Mesothelial cell of epicardium (in vitro differentiated cells): ENCODE measurements around the gene HMGN5. TPM values are rescaled to one million over a fixed set of nuclear protein-coding genes. Genes with fewer than 3 reads are reported as not detected.
A peak's percentile ranks its signal among the peaks of the same experiment; 100 is the strongest.

Source experiments
- DNase-seq, 2 experiments: peaks; one replicate each; pipeline ENCODE4 v3.0.0; 2021; ENCODE audit warnings: low spot score in 2 of 2; ENCODE audit not compliant: unreplicated experiment in 2 of 2
- H3K27ac Mint-ChIP-seq: 2 replicates; pipeline ENCODE4 v1.8.0; 2021; ENCODE audit warnings: mixed read lengths
- H3K27me3 Mint-ChIP-seq: 2 replicates; pipeline ENCODE4 v1.8.0; 2021; ENCODE audit warnings: low read depth, mixed read lengths
- H3K36me3 Mint-ChIP-seq: 2 replicates; pipeline ENCODE4 v1.8.0; 2021; ENCODE audit warnings: mixed read lengths
- H3K4me1 Mint-ChIP-seq: 2 replicates; pipeline ENCODE4 v1.8.0; 2021; ENCODE audit warnings: mixed read lengths
- H3K4me3 Mint-ChIP-seq: 2 replicates; pipeline ENCODE4 v1.8.0; 2021; ENCODE audit warnings: mild to moderate bottlenecking, moderate library complexity, mixed read lengths
- H3K9me3 Mint-ChIP-seq: 2 replicates; pipeline ENCODE4 v1.8.0; 2021; ENCODE audit warnings: mixed read lengths
- total RNA-seq: library from RNA; stranded (reverse); gene quantifications from 3 replicates; pipeline ENCODE4 v1.2.1, GENCODE V29; 2021
- TF ChIP-seq, protein P1 (sequence below): fragments of 200-600 bp; sonication (generic); IDR thresholded peaks from one replicate; pipeline ENCODE4 v1.5.0; 2021; ENCODE audit warnings: antibody characterized with exemption; ENCODE audit not compliant: unreplicated experiment

HMGN5 gene, protein sequence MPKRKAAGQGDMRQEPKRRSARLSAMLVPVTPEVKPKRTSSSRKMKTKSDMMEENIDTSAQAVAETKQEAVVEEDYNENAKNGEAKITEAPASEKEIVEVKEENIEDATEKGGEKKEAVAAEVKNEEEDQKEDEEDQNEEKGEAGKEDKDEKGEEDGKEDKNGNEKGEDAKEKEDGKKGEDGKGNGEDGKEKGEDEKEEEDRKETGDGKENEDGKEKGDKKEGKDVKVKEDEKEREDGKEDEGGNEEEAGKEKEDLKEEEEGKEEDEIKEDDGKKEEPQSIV
- total RNA-seq: 4.9 to 5.9 TPM (median 5.3 TPM) in 3 replicates

DNA sequence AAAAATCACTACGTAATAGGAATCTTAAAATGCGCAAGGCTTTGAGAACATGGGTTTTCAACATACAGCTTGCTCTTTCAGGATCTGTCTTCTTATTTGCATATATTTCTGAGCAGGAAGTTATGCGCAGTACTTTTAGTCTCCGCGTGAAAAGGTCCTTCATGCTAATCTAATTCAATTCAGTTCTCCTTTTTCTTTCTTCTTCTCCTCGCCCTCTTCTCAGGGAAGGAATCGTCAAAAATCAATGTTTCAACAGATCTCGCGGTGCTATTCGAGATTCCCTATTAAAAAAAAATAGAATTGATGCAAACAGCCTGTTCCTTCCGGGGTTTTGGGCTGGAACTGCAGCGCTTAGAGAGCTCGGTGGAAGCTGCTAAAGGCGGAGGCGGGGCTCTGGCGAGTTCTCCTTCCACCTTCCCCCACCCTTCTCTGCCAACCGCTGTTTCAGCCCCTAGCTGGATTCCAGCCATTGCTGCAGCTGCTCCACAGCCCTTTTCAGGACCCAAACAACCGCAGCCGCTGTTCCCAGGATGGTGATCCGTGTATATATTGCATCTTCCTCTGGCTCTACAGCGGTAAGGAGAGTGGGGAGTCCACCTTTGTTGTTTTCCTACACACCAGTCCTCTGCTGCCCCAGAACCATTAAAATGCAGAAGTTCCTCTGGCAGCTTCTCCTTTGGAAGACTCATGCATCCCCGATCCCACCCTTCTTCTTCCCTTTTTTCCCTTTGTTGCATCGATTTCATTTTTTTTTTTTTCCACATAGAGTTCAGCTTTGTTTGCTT lies at the start of gene HMGN5, which contains the start of gene SH3BGRL:
Gene HMGN5 (minus strand): TSS at position 243 of the 785 bp plus-strand sequence. CDS start 80,364 bp downstream, outside the sequence.
Gene SH3BGRL (plus strand): TSS at position 432 of the 785 bp plus-strand sequence. CDS start 99 bp downstream, at position 531.
- Mint-ChIP-seq H3K9me3 (peaks cover 22% of the 10 kb centered on the region), H3K27me3 (no peaks in the 10 kb centered on the region), H3K36me3 (peaks cover 5% of the 10 kb centered on the region), H3K4me3 (peak within 1 kb of the TSS; percentile 84), H3K27ac (peak within 1 kb of the TSS; percentile 98), H3K4me1 (peaks cover 8% of the 10 kb centered on the region)
- DNase-seq: peak; percentile 40 to 72
- TF ChIP-seq, protein P1, sequence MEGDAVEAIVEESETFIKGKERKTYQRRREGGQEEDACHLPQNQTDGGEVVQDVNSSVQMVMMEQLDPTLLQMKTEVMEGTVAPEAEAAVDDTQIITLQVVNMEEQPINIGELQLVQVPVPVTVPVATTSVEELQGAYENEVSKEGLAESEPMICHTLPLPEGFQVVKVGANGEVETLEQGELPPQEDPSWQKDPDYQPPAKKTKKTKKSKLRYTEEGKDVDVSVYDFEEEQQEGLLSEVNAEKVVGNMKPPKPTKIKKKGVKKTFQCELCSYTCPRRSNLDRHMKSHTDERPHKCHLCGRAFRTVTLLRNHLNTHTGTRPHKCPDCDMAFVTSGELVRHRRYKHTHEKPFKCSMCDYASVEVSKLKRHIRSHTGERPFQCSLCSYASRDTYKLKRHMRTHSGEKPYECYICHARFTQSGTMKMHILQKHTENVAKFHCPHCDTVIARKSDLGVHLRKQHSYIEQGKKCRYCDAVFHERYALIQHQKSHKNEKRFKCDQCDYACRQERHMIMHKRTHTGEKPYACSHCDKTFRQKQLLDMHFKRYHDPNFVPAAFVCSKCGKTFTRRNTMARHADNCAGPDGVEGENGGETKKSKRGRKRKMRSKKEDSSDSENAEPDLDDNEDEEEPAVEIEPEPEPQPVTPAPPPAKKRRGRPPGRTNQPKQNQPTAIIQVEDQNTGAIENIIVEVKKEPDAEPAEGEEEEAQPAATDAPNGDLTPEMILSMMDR: no peak

DNA sequence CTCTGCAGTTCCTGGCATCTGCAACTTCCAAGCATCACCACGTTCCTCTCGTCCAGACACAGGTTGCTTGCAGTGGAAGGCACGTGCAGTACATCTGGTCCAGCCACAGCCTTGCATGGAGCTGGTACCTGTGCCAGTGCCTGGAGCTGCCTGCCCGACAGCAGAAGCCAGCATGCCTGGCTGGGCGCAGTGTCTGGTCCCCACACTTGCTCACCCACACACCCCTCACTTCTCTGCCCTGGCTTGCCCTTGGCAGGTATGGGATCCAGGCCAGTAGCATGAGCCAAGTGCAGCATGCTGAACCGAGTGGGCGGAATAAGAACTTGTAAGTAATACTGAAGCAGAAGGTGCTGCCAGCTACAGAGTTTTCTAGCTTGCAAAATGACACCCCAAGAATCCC lies 40.0 kb upstream of the HMGN5 start:
- TF ChIP-seq, protein P1: no peak
- Mint-ChIP-seq H3K4me3 (no peak overlapping the region), H3K9me3 (peaks cover 46% of the 10 kb centered on the region), H3K27ac (no peak overlapping the region), H3K36me3 (peaks cover 11% of the 10 kb centered on the region), H3K4me1 (no peaks in the 10 kb centered on the region), H3K27me3 (no peaks in the 10 kb centered on the region)
- DNase-seq: no peak

DNA sequence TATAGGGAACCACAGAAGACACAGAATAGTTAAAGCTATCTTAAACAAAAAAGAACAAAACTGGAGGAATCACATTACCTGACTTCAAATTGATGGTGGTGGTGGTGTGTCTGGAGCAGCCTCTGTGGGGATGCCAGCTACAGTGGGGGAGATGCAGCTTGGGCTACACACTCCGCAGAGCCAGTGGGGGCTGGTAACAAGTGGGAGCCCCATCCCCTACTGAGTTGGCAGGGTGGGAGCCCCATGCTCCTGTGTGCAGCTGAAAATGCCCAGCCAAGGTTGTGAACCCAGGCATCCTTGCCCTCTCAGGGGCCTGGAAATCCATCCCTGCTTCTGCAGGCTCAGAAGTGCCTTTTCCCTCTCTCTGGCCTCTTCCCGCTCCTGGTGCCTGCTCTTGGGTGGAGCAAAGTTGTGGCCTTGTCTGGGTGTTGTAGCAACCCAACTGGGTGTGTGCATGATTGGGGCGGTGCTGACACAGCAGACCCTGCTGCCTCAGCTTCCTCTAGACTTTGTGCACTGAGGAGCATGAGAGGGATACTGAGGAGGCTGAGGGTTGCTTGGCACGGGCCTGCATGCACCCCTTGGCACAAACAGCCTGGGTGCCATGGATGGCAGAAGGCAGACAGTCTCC lies 39.1 kb upstream of the HMGN5 start:
- Mint-ChIP-seq H3K27me3 (no peaks in the 10 kb centered on the region), H3K36me3 (peaks cover 11% of the 10 kb centered on the region), H3K27ac (no peak overlapping the region), H3K4me3 (no peak overlapping the region), H3K9me3 (peaks cover 42% of the 10 kb centered on the region), H3K4me1 (no peaks in the 10 kb centered on the region)
- TF ChIP-seq, protein P1: no peak
- no peak for DNase-seq

GRCh38 chrX:81238166-81238565 lies 36.5 kb upstream of the HMGN5 start:
- TF ChIP-seq, protein P1: no peak
- Mint-ChIP-seq H3K4me3 (no peak overlapping the region), H3K36me3 (peaks cover 11% of the 10 kb centered on the region), H3K9me3 (peaks cover 65% of the 10 kb centered on the region), H3K27me3 (no peaks in the 10 kb centered on the region), H3K4me1 (no peaks in the 10 kb centered on the region), H3K27ac (no peak overlapping the region)
- no peak for DNase-seq

DNA sequence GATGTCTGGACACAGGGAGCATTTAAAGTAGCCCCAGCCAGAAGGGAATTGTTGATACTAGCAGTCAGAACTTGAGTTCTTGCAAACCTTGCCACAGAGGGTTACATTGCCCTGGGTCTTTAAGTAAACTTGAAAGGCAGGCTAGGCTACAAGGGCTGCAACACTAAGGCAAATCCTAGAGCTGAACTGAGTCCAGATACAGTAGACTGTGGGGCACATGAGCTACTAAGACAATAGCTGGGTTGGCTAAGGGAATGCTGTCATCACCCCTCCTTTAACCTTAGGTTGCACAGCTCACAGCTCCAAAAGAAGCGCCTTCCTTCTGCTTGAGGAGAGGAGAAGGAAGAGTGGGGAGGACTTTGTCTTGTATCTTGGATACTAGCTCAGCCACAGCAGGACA lies 35.8 kb upstream of the HMGN5 start:
- H3K27me3 Mint-ChIP-seq: no peaks in the 10 kb centered on the region
- H3K36me3 Mint-ChIP-seq: peaks cover 9% of the 10 kb centered on the region
- no peaks in the 10 kb centered on the region for H3K4me1 Mint-ChIP-seq
- no peak for DNase-seq
- TF ChIP-seq, protein P1: no peak
- no peak overlapping the region for H3K27ac Mint-ChIP-seq
- no peak overlapping the region for H3K4me3 Mint-ChIP-seq
- H3K9me3 Mint-ChIP-seq: peaks cover 63% of the 10 kb centered on the region
